SK-N-DZ (cell line): ENCODE data around the gene TULP4. TPM values are rescaled to one million over a fixed set of nuclear protein-coding genes. Genes with fewer than 3 reads are reported as not detected.

Experiments
- DNase-seq: peaks from one replicate; pipeline ENCODE4 v3.0.0-alpha.2; 2015; ENCODE audit warnings: low spot score
- polyA plus RNA-seq, 2 experiments: library from polyadenylated mRNA; depleted of rRNA; stranded (reverse); fragments of >200 nt; gene quantifications; 2 replicates each; pipeline ENCODE4 v1.2.3, GENCODE V29; 2014

Gene TULP4
- 18.8 and 20.9 TPM in 2 replicates for polyA plus RNA-seq (2014; cell fraction: cytosol; rRNA removed)
- 9.8 and 20.4 TPM in 2 replicates for polyA plus RNA-seq (2014; cell fraction: nucleus; rRNA removed)

GRCh38 chr6:158312165-158312564, at the start of gene TULP4:
TULP4 (plus strand) TSS chr6:158312465; CDS start chr6:158314017, 1,552 bp downstream.
- no peak for DNase-seq

GRCh38 chr6:158262755-158263154, 49.5 kb upstream of the TULP4 start:
- DNase-seq, result no peak

GRCh38 chr6:158264180-158264579, 48.1 kb upstream of the TULP4 start:
- DNase-seq, result no peak

- DNase-seq, result no peak
Observed at GRCh38 chr6:158266131-158266530, 46.1 kb upstream of the TULP4 start.

GRCh38 chr6:158268361-158269147, 43.7 kb upstream of the TULP4 start:
- DNase-seq, result no peak

GRCh38 chr6:158269657-158270056, 42.6 kb upstream of the TULP4 start:
- no peak for DNase-seq

GRCh38 chr6:158270389-158271127, 41.7 kb upstream of the TULP4 start:
- no peak for DNase-seq

GRCh38 chr6:158272324-158272723, 39.9 kb upstream of the TULP4 start:
- no peak for DNase-seq

GRCh38 chr6:158278004-158278403, 34.3 kb upstream of the TULP4 start:
- DNase-seq, result no peak

- DNase-seq, result no peak
Observed at GRCh38 chr6:158279615-158280014, 32.6 kb upstream of the TULP4 start.

GRCh38 chr6:158283304-158283980, 28.8 kb upstream of the TULP4 start:
- DNase-seq, result no peak

GRCh38 chr6:158284007-158284875, 28.0 kb upstream of the TULP4 start:
- no peak for DNase-seq

GRCh38 chr6:158284876-158285655, 27.2 kb upstream of the TULP4 start:
- no peak for DNase-seq

GRCh38 chr6:158285656-158286021, 26.6 kb upstream of the TULP4 start:
- no peak for DNase-seq

- DNase-seq, result no peak
Observed at GRCh38 chr6:158286413-158286812, 25.9 kb upstream of the TULP4 start.

GRCh38 chr6:158287047-158287446, 25.2 kb upstream of the TULP4 start:
- DNase-seq, result no peak

- no peak for DNase-seq
Observed at GRCh38 chr6:158290040-158290439, 22.2 kb upstream of the TULP4 start.

- DNase-seq, result no peak
Observed at GRCh38 chr6:158290659-158291058, 21.6 kb upstream of the TULP4 start.

GRCh38 chr6:158292016-158292415, 20.2 kb upstream of the TULP4 start:
- no peak for DNase-seq

GRCh38 chr6:158293122-158293521, 19.1 kb upstream of the TULP4 start:
- no peak for DNase-seq
